Measurements from ENCODE around the gene ZACN. TPM values are rescaled to one million over a fixed set of nuclear protein-coding genes. Genes with fewer than 3 reads are reported as not detected.

The ZACN gene
- total RNA-seq, 2 experiments from 2014 or later = 0.69 to 0.98 TPM

DNA sequence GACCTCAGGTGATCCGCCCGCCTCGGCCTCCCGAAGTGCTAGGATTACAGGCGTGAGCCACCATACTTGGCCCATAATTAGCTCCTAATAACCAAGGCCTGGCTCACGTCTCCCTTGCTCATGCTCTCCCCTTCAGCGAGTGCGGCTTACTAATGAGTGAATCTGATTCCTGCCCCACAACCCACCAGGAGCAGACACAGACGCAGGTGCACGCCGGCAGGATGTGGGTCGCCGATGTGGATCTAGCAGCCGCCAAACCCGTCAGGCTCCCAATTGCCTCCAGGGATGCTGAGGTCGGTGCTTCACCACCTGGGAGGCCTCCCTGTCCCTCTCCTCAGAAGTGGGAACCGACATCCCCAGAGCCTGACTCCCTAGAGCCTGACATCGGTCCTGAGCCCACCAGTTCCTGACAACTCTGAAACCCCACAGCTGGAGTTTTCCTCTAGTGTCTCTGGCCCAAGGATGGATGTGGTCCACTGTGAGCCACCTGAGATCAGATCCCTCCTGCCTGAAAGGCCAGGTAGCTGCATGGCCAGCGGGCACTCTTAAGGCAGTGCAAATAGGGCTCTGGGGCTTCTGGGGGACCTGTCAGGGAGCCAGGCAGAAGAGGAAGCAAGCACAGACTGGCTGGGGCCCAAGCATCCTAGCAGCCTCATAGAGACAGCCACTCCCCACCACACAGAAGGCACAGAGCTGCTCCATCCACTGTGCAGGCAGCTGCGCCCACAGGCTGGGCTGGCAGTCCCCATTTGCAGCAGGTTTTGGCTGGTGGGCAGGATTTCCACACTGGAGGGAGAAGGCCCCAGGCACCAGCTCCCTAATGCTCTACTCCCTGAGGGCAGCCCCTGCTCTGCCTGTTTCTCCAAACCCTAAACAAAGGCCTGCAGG lies 13.8 kb downstream of the ZACN start:
- Mint-ChIP-seq H3K4me3 (no peak overlapping the region), H3K27me3 (no peaks in the 10 kb centered on the region), H3K36me3 (ENCODE audit: low read depth) (peaks cover 86% of the 10 kb centered on the region), H3K9me3 (no peaks in the 10 kb centered on the region), H3K4me1 (ENCODE audit: low read depth) (peaks cover 5% of the 10 kb centered on the region), H3K27ac (peak overlapping the region; percentile 58)
- Histone ChIP-seq H3K27ac (ENCODE audit: low read depth in 1 of 2, low read length in 2 of 2) (no peak overlapping the region), H3K9me3 (ENCODE audit: control insufficient read depth in 1 of 2, insufficient read depth in 1 of 2, low read length in 2 of 2) (no peaks in the 10 kb centered on the region), H3K4me1 (ENCODE audit: insufficient read depth, low read length) (peaks cover 12% of the 10 kb centered on the region), H3K27me3 (ENCODE audit: control insufficient read depth in 1 of 2, insufficient read depth in 2 of 2, low read length in 2 of 2) (no peaks in the 10 kb centered on the region), H3K36me3 (ENCODE audit: insufficient read depth, low read length) (peaks cover 98% of the 10 kb centered on the region), H3K4me3 (ENCODE audit: low read length) (no peak overlapping the region)
- ATAC-seq (ENCODE audit: poor library complexity) (no peak), DNase-seq (peak in 1 of 14 experiments; percentile 8)
- TF ChIP-seq, protein P1, sequence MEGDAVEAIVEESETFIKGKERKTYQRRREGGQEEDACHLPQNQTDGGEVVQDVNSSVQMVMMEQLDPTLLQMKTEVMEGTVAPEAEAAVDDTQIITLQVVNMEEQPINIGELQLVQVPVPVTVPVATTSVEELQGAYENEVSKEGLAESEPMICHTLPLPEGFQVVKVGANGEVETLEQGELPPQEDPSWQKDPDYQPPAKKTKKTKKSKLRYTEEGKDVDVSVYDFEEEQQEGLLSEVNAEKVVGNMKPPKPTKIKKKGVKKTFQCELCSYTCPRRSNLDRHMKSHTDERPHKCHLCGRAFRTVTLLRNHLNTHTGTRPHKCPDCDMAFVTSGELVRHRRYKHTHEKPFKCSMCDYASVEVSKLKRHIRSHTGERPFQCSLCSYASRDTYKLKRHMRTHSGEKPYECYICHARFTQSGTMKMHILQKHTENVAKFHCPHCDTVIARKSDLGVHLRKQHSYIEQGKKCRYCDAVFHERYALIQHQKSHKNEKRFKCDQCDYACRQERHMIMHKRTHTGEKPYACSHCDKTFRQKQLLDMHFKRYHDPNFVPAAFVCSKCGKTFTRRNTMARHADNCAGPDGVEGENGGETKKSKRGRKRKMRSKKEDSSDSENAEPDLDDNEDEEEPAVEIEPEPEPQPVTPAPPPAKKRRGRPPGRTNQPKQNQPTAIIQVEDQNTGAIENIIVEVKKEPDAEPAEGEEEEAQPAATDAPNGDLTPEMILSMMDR (IDR thresholded peaks at IDR 0.05) = no peak
- ChIA-PET CTCF (interaction anchor here (1.2 kb wide), 1 partner anchor 28 kb away, joined by 3 read pairs; no protein-coding TSS in a partner anchor), POLR2A (interaction anchor here (1.8 kb wide), 1 partner anchor 10 kb away, joined by 8 read pairs; the partner anchor contains the start of gene EXOC7)
- intact Hi-C loops (cut with DNase I, micrococcal nuclease) = no loop called here

DNA sequence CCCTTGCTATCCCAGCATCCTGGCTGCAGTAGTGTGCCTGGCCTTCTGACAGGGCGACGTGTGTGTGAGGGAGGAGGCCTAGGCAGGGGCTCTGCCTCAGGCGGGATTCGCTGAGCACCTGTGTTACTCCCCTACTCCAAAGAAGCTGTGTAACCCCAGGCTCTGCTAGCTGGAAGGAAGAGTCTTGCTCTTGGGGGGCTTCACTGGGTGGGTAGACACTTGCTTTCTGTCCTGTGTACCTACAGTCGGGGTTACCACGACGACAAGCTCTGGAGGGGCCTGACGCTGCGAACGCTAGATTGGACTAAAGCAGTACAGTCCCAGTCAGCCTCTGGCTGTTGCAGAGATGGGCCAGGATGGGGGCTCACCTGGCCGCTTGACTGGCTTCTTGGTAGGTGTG lies 15.1 kb downstream of the ZACN start:
- Mint-ChIP-seq H3K27me3 (no peaks in the 10 kb centered on the region), H3K9me3 (no peaks in the 10 kb centered on the region), H3K4me1 (ENCODE audit: low read depth) (peaks cover 5% of the 10 kb centered on the region), H3K36me3 (ENCODE audit: low read depth) (peaks cover 81% of the 10 kb centered on the region), H3K4me3 (no peak overlapping the region), H3K27ac (no peak overlapping the region)
- Histone ChIP-seq H3K36me3 (ENCODE audit: insufficient read depth, low read length) (peaks cover 90% of the 10 kb centered on the region), H3K27me3 (ENCODE audit: control insufficient read depth in 1 of 2, insufficient read depth in 2 of 2, low read length in 2 of 2) (no peaks in the 10 kb centered on the region), H3K9me3 (ENCODE audit: control insufficient read depth in 1 of 2, insufficient read depth in 1 of 2, low read length in 2 of 2) (no peaks in the 10 kb centered on the region), H3K4me1 (ENCODE audit: insufficient read depth, low read length) (peaks cover 12% of the 10 kb centered on the region), H3K4me3 (ENCODE audit: low read length) (no peak overlapping the region), H3K27ac (ENCODE audit: low read depth in 1 of 2, low read length in 2 of 2) (no peak overlapping the region)
- intact Hi-C loops (cut with DNase I, micrococcal nuclease) = no loop called here
- POLR2A ChIA-PET = interaction anchor here (1.8 kb wide), 1 partner anchor 9 kb away, joined by 8 read pairs; the partner anchor contains the start of gene EXOC7
- TF ChIP-seq, protein P1 (IDR thresholded peaks at IDR 0.05) = no peak
- CTCF ChIA-PET = interaction anchor here (0.5 kb wide), 1 partner anchor 1108 kb away, joined by 3 read pairs; no protein-coding TSS in a partner anchor
- peak in 1 of 14 experiments; percentile 9 for DNase-seq
- ATAC-seq (ENCODE audit: poor library complexity) = no peak

- CTCF ChIA-PET = interaction anchor here (1.1 kb wide), 1 partner anchor 10 kb away, joined by 3 read pairs; no protein-coding TSS in a partner anchor
- Histone ChIP-seq H3K36me3 (ENCODE audit: insufficient read depth, low read length) (peaks cover 85% of the 10 kb centered on the region), H3K27me3 (ENCODE audit: control insufficient read depth in 1 of 2, insufficient read depth in 2 of 2, low read length in 2 of 2) (no peaks in the 10 kb centered on the region), H3K9me3 (ENCODE audit: control insufficient read depth in 1 of 2, insufficient read depth in 1 of 2, low read length in 2 of 2) (no peaks in the 10 kb centered on the region), H3K4me3 (ENCODE audit: low read length) (no peak overlapping the region), H3K27ac (ENCODE audit: low read depth in 1 of 2, low read length in 2 of 2) (no peak overlapping the region), H3K4me1 (ENCODE audit: insufficient read depth, low read length) (peaks cover 10% of the 10 kb centered on the region)
- DNase-seq (no peak), ATAC-seq (ENCODE audit: poor library complexity) (no peak)
- intact Hi-C loops (cut with DNase I, micrococcal nuclease) = no loop called here
- POLR2A ChIA-PET = interaction anchor here (0.6 to 1.3 kb wide), 2 partner anchors 114 to 258 kb away, joined by 3 read pairs; partner anchors contain the start of gene PRPSAP1
- no peak overlapping the region for H3K27ac Mint-ChIP-seq
- peaks cover 80% of the 10 kb centered on the region for H3K36me3 Mint-ChIP-seq (ENCODE audit: low read depth)
- H3K9me3 Mint-ChIP-seq = no peaks in the 10 kb centered on the region
- no peaks in the 10 kb centered on the region for H3K27me3 Mint-ChIP-seq
- H3K4me3 Mint-ChIP-seq = no peak overlapping the region
- H3K4me1 Mint-ChIP-seq (ENCODE audit: low read depth) = peaks cover 10% of the 10 kb centered on the region
- TF ChIP-seq, protein P1 (IDR thresholded peaks at IDR 0.05) = no peak
Measured at GRCh38 chr17:76095943-76096342, 17.0 kb downstream of the ZACN start.

Data from CD4-positive, alpha-beta T cell (primary cell).